NCI-H2081 (cell line): ENCODE results near the gene STK38.

Experiments used
- DNase-seq, 2 experiments: peaks; one replicate each; lab custom pipeline; 2025; lab: John Stamatoyannopoulos, UW

Gene STK38

DNA sequence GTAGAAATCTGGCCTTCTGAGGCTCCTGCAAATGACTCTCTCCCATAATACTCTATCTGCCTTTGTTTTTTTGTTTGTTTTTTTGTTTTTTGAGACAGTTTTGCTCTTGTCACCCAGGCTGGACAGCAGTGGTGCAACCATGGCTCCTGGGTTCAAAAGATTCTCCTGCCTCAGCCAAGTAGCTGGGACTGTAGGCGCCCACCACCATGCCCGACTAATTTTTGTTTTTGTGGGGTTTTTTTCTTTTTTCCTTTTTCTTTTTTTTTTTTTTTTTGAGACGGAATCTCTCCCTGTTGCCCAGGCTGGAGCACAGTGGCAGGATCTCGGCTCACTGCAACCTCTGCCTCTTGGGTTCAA, 16.6 kb upstream of the STK38 start:
- no peak for DNase-seq

GRCh38 chr6:36563237-36563927, 16.1 kb upstream of the STK38 start:
- DNase-seq = no peak

DNA sequence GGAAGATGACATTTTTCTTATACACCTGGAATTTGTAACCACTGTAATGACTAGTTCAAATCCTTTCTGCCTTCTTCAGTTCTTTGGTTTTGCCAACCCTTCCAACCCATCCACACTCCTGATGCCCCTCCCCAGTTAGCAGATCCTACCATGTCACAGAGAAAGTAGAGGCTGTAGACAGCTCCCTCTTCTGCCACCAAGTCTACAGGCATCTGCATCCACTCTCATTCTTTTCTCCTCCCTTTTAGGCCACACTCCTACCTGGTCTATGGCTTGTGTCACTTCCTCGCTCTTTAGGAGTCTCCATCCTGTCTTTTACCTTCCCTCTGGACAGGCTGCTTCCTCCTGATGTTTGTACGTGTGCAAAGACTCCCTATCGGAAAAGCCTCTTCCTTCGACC, 13.5 kb upstream of the STK38 start:
- DNase-seq = no peak

DNA sequence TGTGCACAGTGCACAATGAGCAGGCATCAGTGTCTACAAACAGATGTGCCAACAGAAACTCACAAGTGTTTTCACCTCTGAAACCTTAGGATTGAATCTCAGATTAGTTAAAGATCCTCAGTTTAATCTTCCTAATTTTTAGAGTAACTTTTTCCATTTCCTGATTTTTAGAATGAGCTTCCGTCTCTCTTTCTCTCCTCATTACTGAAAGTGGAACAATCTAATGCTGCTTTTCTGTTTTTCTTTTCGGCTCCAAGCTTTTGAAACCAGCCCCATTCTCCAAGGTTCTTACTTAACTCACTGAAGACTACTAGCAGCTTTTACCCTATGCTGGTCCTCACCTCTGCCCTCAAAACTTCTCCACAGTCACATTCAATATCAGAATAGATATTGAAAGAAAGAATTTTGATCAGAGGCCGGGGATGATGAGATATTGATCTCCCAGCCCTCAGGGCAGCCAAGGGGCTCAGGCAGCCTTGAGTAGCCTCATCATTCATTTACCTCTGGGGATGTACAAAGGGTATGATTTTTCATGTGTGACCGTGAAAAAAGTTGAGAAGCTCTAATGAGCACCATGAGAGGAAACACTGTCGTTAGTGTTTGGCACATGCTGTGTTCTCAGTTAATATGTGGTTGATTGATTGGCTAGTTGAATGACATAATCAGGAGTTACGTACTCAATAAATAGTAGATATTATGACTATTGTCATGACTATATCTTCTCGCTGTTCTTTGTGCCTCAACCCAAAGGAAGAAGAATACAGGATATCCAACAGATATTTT, 11.9 kb upstream of the STK38 start:
- no peak for DNase-seq

DNA sequence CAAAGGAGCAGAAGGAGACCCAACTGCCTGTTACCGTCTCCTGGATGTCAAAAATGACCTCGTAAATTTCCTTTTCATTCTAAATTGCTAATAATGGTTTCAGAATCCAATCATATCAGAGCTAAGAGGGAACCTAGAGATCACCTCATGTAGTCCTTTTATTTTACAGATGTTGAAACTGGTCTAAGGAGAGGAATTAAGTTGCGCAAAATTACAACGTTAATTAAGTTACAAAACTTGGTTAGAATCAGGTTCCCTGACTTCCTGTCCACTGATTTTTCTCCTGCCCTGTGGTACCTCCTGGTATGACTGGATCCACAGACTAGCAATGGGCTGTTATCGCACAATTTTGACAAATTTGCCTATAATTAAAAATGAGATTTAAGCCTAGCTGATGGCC, 9.0 kb upstream of the STK38 start:
- DNase-seq = no peak

GRCh38 chr6:36555750-36556252, 8.5 kb upstream of the STK38 start:
- no peak for DNase-seq

- DNase-seq = no peak
Measured at GRCh38 chr6:36550473-36551000, 3.3 kb upstream of the STK38 start.

DNA sequence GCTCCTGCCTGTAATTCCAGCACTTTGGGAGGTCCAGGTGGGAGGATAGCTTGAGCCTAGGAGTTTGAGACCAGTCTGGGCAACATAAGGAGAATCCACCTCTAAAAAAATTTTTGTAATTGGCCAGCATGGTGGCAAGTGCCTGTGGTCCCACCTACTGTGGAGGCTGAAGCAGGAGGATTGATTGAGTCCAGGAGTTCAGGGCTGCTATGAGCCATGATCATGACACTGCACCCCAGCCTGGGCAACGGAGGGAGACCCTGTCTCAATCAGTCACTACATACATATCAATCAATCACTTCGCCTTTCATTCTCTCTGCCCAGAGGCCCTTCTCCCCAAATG, 1.1 kb upstream of the STK38 start:
- DNase-seq = no peak

DNA sequence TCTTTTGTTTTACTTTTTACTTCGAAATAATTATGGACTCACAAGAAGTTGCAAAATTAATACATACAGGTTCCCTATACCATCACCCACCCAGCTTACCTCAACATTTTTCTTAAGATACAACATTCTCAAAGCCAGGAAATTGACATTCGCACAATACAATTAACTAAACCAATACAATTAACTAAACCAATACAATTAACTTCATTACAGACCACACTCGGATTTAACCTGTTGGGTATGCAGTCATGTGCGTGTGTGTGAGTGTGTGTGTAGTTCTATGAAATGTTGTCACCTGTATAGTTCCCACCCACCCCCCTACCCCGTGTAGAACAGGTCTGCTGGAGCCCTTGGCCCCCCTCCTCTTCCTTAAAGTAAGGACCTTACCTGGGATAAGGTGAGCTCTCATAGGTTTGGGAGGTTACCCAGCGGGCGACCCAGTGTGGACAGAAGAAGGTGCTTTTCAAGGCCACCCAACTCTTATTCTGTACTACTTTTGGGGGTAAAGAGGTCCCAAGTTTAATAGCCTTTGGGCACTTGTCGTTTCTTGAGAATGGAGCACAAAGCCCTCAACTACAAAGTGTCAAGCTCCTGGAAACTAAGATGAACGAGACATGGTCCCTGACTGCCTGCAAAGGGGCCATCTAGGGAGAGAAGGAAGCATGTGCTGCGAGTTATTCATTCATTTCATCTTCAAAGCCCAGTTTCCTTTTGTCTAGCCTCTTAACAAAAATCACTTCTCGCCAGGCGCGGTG, 544 bp upstream of the STK38 start:
- peak in 1 of 2 experiments; percentile 44 for DNase-seq

DNA sequence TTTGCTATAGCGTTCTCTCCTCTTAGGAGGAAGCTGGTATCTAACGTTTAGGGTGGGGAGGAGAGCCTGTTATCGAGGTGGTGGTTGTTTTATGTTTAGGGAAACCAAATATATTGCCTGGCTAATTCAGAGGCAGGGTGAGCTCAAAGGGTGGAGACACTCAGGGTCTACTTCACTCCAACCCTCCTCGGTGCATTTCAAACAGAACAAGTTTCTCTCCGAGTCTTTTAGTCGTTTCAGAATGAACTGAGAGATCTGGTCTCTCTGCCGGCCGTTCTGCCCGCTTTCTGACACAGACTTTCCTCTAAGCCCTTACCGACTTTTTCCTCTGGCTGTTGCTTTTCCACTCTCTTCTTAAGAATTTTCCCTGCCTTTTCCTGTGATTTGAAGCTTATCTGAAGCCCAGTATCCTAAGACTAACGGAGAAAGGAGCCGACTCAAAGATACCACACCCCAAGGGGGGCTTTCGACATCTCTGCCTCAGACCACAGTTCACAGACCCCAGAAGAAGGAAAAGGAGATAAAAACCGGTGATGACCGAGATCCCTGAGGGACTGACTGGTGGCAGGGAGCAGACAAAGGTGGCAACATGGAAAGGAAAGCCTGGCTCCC, 865 bp downstream of the STK38 start:
- DNase-seq = no peak

DNA sequence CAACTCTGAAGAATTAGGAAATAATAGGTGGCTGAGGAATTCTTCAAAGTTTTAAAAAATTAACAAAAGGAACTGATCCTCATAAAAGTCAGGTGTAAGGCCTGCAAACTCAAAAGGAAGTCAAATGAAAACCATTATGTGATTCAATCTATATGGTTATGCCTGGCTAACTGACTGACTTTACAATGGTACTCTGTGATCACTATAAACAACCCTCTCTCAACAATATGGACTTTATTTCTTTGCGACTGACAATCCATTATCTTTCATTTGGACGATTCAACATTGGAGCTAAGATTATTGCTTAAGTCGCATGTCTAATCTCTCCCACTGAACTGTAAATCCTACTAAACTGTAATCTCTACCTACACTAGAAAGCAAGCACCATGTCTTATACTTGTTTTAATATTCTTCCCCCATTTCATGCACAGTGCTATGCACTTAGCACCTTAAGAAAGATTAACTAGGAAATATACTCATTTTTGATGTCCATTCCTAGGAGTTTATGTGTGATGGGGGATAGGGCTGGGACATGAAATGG, 1.4 kb downstream of the STK38 start:
- no peak for DNase-seq

- DNase-seq = no peak
Measured at GRCh38 chr6:36544228-36544627, 3.1 kb downstream of the STK38 start.

GRCh38 chr6:36542041-36542440, 5.2 kb downstream of the STK38 start:
- no peak for DNase-seq

DNA sequence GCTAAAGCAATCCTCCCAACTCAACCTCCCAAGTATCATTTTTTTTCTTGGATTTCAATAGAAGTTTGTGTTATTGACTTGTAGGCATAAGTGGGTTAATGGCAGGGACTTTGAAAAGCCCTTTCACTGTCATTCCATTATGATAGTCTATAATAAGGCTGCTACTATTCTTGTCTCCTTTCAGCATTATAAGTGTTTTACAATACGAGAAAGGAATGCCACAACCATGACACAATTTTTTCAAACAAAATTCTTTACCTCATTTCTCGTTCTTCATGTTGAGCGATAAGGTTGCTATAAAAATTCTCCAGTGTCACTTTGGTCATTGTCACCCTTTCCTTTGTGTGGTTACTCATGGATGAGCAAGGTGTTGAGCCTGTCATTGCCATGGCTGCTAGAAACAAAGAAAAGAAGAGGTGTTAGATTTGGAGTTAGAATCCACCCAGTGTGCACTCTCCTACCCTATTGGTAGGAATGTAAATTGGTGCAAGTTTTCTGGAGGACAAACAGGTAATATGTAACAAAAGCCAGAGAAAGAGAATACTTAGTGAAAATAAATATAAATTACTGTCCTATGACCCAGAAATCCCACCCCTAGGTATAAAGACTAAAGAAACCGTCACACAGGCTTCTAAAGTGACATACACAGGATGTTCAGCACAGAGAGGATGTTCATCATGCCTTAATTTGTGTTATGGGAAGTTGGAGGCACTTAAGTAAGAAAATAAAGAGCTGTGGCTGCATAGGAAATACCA, 7.3 kb downstream of the STK38 start:
- no peak for DNase-seq

DNA sequence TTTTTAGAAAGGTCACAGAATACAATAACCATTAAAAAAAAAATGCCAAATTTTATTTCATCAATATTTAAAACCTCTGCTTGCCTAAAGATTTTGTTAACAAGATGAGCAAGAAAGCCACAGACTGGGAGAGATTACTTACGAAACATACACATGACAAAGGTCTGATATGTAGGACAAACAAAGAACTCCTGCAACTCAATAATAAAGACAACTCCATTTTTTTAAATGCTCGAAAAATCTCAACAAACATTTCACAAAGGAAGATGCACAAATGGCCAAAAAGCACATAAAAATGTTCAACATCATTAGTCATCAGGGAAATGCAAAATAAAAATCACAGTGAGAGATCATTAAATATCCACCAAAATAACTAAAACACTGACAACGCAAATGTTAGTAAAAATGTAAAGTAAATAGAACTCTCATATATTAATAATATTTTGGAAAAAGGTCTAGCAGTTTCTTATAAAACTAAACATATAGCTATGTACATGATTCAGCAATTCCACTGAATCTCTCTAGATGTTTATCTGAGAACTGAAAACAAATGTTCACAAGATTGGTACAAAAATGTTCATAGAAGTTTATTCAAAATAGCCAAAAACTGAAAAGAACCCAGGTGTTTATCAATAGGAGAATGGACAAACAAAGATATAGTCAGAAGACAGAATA, 10.3 kb downstream of the STK38 start:
- DNase-seq = no peak

DNA sequence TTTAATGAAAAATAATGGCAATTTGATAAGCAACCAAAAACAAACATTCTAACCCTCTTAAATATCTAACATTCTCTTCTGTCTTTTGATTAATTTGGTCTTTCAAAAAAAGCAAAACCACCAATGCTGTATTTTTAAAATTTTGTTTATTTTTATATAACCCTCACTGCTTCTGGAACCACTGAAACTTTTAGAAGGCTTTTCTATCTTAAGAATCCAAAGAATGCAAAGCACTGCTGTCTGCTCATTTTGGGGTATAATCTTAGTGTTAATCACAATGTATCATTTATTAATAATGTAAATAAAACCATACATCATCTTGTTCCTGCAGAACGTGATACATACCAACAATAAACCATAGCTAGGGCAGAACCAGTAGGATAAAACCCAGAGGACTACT, 14.0 kb downstream of the STK38 start:
- DNase-seq = no peak

DNA sequence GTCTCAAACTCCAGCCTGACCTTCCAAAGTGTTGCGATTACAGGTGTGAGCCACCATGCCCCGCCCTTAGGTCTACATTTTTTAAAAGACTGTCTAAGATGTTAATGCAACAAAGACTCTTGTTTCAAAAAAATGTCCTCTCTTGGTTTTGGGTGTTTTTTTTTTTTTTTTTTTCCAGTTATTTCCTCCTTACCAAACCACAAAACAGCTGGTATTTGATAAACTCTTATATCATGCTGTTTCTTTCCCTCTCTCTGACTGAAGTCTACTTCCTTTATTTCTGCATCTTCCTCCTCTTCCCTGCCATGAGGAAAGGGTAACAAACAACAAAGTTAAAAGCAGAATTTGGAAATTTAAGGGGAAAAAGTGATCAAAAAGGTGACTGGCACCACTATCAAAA, 21.2 kb downstream of the STK38 start:
- DNase-seq = no peak

- DNase-seq = no peak
Measured at GRCh38 chr6:36525346-36525745, 21.9 kb downstream of the STK38 start.

- DNase-seq = no peak
Measured at GRCh38 chr6:36524871-36525270, 22.4 kb downstream of the STK38 start.

DNA sequence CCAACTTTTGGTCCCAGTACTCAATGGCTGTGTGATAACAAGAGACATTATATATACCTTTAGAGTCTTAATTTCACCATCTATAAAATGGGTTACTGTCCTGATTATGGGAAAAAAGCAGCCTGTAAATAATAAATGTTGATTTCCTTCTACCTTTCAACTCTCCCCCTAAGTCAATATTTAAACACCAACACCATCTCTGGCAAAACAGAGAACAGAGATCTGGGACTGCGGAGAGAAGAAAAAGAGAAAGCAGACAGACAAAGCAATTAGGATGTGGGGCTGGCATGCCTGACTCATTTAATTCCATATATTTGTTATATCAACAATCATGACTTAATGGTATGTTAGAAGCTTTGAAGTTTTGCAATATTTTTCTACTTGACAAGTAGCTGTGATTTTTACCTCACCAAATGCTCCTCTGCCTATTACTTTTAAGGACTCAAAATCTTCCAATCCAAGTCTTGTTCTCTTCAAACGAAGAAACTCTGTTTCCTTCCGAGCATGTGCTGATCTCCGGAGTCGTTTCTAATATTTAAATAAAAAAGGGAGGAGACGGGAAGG, 23.3 kb downstream of the STK38 start:
- no peak for DNase-seq
